Measurements from ENCODE around the gene TBC1D14.
"Not testable (repeated sequence)": the region's sequence is repeated elsewhere in the genome, so short reads cannot be mapped to it uniquely, and the experiment has no call there.

Gene TBC1D14

DNA sequence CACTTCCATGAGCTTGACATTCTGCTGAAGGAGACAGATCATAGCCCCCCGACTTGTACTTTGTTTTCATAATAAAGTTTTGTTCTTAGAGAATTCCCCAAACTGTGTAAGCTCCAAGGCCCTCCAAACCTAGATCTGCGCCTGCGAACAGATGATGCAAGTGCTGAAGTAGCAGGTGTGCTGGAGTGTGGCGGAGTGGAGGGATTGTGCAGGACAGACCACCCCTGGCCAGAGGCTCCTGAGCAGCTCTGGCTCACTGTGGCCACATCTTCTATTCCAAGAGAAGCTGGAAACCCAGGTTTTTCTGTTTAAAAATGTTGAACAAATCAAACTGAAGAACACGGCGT lies 46.4 kb downstream of the TBC1D14 start:
- no peak for DNase-seq

DNA sequence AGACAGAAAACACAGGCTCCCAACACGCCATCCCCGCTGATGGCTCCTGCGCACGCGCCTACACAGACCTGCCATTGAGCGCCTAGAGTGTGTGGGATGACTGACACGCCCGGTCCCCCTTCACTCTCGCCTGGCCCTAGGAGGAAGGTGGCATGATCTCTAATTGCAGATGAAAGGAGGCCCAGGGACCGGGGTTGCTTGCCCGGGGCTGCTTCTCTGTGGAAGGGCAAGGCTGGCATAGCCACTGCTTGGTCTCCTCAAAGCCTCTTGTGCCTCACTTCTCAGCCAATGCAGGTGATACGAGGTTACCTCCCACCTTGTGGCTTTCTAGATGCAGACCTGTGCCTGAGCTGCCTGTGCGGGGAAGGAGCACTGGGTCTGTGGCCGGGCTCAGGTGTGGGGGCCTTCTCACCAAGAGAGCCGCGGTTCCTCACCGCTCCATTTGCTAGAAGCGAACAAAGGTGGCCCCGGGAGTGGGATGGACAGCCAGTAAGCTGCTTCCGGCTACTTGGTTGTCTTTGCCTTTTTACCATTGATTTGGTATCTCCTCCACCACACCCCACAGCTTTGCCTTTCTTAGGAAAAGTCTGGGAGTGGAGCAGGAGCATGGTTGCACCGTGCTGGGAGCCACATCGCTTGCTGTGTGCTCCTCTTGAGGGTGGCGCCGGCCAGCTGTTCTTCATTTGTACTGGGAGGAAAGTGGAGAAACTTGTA lies 47.0 kb downstream of the TBC1D14 start:
- DNase-seq, result no peak

DNA sequence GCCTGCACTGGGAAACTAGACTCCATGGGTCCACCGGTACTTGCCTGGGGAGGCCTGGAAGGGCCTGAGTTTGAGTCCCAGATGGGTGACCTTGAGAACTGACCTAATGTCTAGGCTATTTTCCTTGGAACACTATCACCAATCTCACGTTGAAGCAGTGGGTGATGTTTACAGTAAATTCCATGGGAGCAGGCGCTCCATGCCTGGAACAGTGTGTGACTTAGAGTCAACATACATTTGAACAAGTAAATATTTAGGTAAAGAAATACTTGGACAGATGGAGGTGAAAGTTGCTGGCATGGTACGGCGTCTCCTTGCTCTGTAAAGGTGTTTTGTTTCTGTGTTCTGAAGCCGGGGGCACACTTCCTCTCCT lies 47.5 kb downstream of the TBC1D14 start:
- no peak for DNase-seq

DNA sequence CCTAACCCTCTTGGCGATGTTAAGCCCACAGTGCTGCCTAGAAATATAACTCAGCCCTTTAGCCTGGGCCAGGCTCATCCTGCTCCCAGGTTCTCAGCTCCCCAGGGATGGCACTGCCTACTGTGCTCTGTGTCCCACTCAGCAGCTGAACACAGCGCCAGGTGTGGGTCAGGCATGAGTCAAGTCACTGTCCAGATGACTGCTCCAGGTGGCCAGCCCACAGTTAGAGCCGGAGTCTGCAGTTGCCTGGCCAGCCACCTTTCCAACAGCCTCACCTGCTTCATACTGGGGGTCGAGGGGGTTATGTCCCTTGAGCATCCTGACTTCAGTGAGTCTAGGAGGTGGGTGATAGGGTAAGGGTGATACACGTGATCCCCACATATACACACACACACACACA lies 48.4 kb downstream of the TBC1D14 start:
- DNase-seq, result no peak

DNA sequence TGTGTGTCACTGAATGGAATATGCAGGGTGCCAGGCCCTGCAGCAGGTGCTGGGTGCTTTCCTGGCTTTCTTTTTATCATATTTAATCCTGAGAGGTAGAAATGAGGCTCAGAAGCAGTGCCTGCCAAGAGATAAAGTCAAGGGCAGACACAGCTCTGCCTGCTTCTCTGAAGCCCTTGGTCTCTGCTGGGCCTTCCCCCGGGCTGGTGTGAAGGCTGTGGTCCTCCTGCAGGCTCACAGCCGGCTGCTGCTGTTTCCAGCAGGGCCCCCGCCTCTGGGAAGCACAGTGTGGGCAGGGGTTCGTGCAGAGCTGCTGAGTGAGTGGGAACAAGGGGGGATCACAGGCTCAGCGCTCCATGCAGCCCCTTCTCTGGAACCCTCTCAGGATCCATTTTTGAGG lies 49.6 kb downstream of the TBC1D14 start:
- no peak for DNase-seq

DNA sequence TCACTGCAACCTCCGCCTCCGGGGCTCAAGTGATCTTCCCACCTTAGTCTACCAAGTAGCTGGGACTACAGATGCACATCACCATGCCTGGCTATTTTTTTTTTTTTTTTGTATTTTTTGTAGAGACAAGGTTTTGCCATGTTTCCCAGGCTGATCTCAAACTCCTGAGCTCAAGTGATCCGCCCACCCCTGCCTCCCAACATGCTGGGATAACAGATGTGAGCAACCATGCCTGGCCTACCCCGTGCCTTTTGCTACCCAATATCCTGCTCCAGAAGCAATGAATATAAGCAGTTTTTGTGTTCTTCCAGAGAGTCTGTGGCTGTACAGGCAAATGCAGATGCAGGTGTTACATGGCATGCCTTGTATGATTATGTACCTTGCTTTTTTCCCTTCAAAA lies 50.5 kb downstream of the TBC1D14 start:
- peak; percentile 19 for DNase-seq

DNA sequence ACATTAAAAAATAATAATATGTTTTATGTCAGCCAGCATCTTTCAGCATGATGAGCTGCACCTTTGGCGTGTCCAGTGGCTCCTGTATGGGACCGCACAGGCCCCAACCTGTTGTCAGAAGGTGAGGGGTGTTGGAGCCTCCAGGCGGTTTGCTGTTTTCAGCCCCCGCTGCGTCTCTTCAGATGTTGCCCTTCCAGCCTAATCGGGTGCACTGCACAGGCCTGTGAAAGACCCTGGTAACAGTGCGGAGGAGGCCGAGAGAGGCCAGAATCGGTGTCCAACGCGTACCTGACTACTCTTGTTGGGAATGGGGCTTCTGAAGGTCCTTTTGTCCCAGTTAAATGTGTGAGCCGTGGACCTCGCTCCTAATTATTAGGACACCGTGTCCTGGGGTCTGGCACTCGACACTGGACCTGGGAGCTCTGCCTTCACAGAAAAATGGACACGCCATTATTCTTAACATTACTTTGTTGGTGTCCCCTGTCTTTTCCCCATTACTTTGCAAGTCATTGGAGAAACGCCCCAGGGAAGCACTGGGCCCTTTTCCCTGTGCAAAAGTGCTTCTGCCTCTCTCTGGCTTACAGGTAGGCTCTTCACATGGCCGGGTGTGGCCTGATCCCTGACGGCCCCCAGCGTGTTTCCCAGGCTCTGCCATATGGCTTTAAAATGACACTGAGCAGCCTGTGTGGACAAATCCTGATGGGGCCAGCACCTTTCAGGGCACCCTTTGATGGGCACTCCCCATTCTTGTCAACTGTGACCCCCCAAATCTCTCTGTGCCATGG lies 51.2 kb downstream of the TBC1D14 start:
- DNase-seq, result peak; percentile 30

DNA sequence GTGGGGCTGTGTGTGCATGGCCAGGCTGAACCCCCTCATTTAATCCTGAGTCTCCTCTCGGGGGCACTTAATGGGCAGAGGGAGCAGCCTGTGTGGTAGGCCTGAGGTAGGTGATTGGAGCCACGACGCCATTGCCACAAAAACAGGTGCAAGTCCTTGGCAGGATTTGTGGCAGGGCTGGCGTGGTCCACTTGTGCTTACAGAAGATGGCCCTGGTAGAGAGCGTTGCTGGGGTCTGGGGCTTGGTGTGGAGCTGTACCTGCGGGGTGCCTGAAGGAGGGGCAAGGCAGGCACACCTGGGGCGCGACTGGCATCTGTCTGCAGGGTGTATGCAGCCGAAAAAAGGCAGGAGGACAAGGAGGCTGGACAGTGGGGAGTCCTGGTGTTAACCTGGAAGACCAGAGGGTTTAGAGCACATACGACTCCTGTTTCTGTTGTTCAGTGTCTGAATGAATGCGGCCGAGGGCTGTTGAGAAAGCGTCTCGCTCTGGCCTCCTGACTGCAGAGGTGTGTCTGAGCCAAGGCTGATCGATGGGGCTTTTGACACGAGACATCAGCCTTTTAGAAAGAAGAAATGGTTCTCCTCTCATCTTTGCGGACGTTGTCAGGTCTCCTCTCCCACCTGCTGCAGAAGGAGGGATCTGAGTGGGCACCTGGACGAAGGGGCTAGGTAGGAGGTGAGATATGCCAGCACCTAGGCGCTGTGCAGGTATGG lies 52.0 kb downstream of the TBC1D14 start:
- DNase-seq, result peak; percentile 52

DNA sequence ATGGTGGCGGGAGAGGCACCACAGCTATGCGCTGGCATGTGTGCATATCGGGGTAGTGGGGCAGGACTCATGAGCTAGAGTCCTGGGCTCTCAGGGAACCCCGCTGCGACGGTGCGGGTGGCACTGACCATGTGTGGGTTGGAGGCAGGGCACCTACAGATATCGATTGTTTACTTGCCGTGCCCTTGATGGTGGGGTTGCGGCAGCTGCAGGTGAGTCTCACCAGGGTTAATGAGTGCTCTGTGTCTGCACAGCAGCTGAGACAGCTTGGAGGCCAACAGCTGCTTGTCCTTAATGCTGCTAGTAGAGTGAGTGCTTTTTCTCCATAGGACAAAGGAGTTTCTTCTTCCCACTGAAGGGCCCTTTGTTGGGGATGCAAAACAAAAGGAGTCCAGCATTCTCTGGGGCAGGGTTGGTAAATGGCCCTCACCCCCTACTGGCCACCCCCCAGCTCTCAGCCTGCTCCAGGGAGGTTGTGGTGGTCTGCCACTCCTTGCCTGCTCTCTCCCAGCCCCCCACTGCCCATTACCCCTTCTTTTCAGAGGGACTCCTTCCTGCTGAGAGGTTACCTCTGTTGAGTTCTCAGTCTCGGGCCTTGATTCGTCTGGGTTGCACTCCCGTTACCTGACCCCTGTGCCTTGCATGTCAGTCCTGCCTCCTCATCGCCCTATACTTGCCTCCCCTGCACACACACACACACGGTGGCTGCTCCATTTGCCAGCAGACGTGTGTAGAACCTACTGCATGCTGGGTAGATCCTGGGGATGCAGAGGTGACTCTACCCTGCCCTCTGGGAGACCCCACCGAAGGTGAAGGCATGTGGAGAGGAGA lies 52.8 kb downstream of the TBC1D14 start:
- DNase-seq, result peak; percentile 52

DNA sequence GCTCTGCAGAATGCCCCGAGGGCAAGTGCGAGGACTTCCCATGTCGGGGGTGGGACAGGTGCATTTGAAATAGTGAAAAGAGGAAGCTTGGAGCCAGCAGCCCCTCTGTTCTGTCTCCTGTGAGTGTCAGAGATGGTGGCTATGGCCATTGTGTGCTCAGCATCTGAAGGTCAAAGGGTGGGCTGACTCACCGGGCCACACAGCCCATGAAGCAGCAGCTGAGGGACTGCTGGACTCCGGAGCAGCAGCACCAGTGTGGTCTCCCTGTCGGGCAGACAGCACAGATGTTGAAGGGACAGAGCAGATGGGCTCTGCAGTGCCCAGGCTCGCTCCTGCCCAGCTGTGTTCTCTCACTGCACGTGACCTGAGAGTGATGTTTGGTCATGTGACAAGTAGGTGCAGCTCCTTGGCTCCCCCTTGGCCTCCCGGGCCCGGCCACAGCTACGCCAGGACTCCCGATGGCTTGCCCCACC lies 53.5 kb downstream of the TBC1D14 start:
- DNase-seq, result peak; percentile 53

DNA sequence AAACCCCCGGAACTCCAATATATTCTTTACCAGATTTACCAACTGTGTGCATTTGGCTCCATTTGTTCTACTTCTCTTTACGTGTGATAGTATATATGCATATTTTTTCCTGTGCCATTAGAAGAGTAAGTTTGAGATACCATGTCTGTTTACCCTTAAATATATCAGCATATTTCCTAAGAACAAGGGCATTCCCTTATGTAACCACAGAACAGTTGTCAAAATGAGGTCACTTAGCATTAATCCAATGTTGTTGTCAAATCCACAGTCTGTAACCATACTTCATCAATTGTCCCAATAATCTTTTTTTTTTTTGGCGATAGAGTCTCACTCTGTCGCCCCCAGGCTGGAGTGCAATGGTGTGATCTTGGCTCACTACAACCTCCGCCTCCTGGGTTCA lies 55.2 kb downstream of the TBC1D14 start:
- no peak for DNase-seq

DNA sequence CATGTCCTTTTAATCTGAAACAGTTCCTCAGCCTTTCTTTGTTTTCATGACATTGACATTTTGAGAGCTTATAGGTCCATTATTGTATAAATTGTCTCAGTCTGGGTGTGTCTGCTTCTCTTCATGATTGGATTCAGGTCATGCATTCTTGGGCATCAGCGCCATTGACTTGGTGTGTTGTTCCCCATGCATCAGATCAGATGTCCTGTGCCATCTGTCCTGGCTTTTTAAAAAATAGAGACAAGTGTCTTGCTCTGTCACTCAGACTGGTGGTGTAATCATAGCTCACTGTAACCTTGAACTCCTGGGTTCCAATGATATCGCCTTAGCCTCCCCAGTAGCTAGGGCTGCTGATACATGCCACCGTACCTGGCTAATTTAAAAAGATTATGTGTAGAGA lies 55.7 kb downstream of the TBC1D14 start:
- peak; percentile 11 for DNase-seq

DNA sequence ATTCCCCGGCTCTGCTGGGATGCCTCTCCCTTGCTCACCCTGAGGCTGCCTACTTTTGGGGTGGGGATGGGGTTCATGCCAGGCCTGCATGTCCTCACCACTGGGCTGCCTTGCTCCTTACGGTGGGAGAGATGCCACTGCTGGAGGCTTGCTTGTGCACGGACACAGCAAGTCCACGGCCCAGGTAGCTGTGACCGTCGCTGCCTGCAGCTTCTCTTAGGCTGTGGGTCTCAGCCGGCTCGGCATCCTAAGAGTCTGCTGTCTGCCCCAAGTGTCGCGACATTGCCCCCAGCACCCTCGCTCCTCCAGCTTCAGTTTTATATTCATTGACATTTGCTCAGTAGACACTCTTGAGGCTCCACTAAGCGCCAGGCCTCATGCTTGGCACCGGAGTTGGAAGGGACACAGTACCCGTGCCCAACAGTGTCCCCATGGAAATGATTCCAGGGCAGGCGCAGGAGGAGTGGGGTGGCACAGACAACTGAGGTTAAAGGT lies 58.3 kb downstream of the TBC1D14 start:
- peak; percentile 30 for DNase-seq

DNA sequence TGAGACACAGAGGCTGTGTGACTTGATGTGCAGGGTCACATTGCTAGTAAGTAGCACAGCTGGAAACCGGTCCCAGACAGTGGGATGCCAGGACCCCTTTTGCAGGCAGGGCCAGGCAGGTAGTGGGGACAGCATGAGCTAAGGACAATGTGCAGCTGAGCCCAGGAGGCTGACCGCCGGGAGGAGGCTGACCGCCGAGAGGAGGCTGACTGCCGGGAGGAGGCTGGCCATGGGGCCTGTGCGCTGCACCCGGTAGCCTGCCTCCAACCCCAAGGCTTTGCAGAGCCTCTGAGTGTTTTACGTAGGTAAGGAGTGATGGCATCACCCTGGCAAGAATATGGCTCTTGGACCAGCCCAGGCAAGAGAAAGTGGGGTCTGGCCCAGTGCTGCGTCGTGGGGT lies 58.9 kb downstream of the TBC1D14 start:
- peak; percentile 45 for DNase-seq

DNA sequence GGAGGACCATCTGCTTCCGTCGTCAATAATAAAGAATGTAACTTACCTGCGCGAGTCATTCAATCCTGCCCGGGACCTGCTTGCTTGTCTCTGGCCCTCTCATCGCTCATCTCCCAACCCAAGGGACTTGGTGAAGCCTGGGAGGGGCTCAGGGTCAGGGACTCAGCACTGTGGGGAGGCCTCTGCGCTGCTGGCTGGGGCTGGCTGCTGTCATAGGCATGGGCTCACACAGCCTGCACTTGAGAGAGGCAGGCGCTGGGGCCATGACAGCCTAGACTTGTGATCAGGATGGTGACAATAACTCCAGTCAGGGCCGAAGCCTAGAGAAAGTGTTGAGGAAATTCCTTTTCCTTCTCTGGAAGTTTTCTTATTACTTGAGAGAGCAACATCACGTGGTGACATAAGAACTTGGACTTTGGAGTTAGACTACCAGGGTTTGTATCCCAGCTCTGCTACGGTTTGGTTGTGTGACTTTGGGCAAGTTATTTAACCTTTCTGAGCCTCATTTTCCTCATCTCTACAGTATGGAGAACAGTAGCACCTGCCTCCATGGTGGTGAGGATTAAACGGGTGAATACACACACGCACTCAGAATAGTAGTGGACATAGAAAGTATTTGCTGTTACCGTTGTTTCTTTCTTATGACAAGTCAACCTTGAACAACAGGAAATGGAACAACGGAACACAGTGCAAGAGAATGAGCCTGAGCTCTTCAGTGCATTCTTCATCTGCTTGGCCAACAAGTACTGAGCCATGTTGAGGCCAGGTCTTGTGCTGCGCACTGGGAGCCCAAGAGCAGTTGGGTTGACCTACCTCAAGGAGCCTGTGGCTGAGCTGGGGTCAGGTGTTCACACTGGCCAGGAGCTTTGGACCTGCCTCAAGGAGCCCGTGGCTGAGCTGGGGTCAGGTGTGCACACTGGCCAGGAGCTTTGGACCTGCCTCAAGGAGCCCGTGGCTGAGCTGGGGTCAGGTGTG lies 60.5 kb downstream of the TBC1D14 start:
- DNase-seq, result peak; percentile 47

DNA sequence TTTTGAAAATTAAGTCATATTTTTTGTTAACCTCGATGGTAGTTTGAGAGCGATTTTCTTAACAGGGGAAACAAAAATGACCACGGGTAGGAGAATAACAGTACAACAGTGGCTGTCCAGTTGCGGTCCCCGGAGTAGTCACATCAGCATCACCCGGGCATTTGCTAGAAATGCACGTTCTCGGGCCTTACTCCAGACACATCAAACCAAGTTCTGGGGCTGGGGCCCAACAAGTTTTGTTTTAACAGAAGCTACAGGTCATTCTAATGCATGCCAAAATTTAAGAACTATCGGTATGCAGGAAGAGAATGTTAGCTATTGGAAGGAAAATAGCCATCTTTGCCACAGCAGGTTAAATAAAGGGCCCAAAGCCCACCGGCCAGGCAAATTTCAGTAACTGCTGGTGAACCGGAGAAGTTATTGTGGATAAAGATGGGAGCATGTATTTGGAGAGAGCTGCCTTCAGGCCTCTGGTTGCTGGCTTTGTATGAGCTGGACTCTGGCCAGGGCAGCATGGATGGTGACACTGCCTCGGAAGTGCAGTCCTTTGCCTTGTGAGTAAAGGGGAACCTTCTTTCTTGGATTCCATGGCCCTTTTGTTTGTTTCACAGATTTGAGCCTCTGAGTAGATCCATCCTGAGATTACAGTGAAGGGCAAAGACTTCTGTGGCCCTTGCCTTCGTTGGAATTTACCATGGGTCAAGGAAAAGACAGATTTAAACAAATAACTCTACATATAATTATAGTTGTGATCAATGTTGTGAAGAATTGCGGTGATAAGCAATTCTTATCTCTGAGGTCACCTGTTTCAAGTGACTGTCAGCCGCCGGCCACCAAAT lies 62.1 kb downstream of the TBC1D14 start:
- DNase-seq, result peak; percentile 33

DNA sequence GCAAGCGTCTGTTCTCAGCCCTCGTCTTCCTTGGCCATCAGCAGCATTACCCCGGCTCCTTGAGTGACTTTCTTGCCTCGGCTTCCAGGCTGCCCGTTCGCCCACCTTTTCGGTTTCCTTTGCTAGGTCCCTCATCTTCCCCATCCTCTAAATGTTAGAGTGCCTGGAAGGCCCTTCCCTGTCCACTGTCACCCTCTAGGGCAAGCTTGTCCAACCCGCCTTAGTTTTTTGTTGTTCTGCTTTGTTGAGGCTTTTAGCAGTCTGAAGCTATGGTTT lies 62.7 kb downstream of the TBC1D14 start:
- peak; percentile 40 for DNase-seq

DNA sequence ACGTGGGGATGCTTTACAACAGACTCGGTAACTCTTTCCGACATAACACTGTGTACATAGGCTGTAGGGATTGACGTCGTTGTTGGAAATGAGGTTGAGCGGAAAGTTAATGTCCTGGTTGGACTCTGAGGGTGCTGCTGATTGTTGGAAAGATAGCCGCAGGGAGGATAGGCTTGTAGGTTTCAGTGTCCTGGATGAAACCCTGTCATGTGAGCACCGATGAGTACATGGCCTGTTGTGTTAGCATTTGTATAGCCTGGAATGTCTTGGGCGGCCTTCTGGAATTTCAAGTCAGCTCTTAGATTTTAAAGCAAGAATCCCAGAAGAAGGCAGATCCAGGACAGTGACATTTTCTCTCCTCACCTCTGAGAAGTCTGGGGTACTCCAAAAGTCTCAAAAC lies 63.3 kb downstream of the TBC1D14 start:
- no peak for DNase-seq

DNA sequence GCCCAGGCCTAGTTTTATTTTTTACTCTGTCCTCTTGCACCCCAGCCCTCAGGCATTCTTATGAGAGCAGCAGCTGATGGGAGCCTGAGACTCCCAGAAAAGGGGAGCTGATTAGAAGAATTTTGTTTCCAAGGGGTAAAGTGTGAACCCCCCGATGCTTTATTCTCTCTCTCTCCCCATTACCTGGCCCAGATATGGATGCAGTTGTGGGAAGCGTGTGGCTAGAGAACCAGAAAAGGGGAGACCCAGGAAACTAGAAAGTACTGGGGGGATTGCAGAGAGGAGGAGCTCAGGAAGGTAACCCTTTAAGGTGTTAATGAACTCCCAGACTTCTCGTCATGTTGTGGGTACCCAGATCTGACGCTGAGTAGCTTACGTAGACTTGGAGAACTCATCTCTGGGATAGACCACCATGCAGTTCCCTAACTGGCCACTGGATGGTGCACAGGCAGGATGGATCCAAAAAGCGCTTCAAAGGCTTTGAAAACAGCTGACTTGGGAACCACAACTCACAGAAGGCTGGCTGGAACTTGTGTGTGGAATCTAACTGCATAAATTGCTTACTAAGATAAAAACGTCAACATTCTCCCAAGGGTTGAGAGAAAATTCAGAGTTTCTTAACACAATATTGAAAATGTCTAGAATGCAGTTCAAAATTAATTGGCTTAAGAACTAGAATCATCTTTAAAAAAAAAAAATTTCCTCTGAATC lies 64.7 kb downstream of the TBC1D14 start:
- peak; percentile 91 for DNase-seq

DNA sequence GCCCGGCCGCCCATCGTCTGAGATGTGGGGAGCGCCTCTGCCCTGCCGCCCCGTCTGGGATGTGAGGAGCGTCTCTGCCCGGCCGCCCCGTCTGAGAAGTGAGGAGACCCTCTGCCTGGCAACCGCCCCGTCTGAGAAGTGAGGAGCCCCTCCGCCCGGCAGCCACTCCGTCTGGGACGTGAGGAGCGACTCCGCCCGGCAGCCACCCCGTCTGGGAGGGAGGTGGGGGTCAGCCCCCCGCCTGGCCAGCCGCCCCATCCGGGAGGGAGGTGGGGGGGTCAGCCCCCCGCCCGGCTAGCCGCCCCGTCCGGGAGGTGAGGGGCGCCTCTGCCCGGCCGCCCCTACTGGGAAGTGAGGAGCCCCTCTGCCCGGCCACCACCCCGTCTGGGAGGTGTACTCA lies 68.2 kb downstream of the TBC1D14 start:
- not testable (repeated sequence) for DNase-seq

Measured in activated CD8-positive, alpha-beta memory T cell treated with anti-CD3 and anti-CD28 coated beads for 24 hours (primary cell).